Measurements from ENCODE around the gene CLN6.

Gene CLN6

GRCh38 chr15:68275165-68275746 is 45.7 kb upstream of the CLN6 start:
- no peak overlapping the region for H3K4me3 ChIP-seq (ENCODE audit: low read depth, low read length)
- TF ChIP-seq, protein P1, sequence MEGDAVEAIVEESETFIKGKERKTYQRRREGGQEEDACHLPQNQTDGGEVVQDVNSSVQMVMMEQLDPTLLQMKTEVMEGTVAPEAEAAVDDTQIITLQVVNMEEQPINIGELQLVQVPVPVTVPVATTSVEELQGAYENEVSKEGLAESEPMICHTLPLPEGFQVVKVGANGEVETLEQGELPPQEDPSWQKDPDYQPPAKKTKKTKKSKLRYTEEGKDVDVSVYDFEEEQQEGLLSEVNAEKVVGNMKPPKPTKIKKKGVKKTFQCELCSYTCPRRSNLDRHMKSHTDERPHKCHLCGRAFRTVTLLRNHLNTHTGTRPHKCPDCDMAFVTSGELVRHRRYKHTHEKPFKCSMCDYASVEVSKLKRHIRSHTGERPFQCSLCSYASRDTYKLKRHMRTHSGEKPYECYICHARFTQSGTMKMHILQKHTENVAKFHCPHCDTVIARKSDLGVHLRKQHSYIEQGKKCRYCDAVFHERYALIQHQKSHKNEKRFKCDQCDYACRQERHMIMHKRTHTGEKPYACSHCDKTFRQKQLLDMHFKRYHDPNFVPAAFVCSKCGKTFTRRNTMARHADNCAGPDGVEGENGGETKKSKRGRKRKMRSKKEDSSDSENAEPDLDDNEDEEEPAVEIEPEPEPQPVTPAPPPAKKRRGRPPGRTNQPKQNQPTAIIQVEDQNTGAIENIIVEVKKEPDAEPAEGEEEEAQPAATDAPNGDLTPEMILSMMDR (conservative IDR thresholded peaks at IDR 0.05; ENCODE audit: low read depth, low read length) = no peak
- DNase-seq (ENCODE audit: low read depth) = peak; percentile 89

- TF ChIP-seq, protein P1 (conservative IDR thresholded peaks at IDR 0.05; ENCODE audit: low read depth, low read length) = no peak
- no peak overlapping the region for H3K4me3 ChIP-seq (ENCODE audit: low read depth, low read length)
- no peak for DNase-seq (ENCODE audit: low read depth)
Observed at GRCh38 chr15:68274201-68274848, 44.8 kb upstream of the CLN6 start.

GRCh38 chr15:68272721-68273271 is 43.3 kb upstream of the CLN6 start:
- peak; percentile 46 for DNase-seq (ENCODE audit: low read depth)
- TF ChIP-seq, protein P1 (conservative IDR thresholded peaks at IDR 0.05; ENCODE audit: low read depth, low read length) = no peak
- no peak overlapping the region for H3K4me3 ChIP-seq (ENCODE audit: low read depth, low read length)

DNA sequence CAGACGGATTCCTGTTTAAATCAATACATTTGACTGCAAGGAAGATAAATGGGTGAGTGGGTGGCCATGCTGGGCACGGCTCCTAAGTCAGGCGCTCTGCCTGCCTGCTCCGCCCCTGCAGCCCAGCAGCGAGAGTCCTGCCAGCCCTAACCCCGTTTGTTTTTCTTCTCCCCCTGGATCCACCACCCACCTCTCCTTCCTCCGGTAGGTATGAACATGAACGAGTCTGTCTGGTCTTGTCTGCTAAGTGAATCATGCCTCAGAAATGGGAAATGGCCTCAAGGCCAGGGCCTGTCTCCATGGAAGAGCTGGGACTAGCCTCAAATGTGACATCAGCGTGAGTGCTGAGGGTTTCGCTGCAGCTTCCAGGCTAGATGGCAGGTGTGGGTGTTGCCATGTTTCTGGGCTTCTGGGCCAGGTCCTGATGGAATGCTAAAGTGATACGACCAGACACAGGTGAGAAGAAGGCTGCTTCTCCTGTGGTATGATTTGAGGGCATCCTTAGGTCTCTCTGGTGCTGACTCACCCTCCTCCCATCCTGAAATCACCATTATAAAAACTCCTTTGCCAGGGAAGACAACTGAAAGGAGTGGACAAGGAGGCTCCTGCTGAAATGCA is 42.4 kb upstream of the CLN6 start:
- peak; percentile 81 for DNase-seq (ENCODE audit: low read depth)
- TF ChIP-seq, protein P1 (conservative IDR thresholded peaks at IDR 0.05; ENCODE audit: low read depth, low read length) = no peak
- H3K4me3 ChIP-seq (ENCODE audit: low read depth, low read length) = no peak overlapping the region

DNA sequence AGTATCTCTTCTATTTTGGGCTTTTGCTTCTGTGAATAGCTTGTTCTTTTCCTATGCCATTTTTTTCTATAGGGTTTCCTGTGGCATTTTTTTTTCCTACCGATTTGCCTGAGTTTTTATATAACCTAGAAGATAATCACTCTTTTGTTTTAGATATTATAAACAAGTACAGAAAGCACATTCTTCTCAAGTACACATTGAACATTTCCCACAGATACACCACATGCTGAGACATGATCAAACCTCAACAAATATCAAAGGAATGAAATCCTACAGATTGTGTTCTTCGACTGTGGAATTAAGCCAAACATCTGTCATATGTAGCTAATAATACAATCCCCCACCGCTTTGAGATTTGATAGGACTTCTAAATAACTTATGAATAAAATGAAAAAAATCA is 38.9 kb upstream of the CLN6 start:
- TF ChIP-seq, protein P1 (conservative IDR thresholded peaks at IDR 0.05; ENCODE audit: low read depth, low read length) = no peak
- DNase-seq (ENCODE audit: low read depth) = peak; percentile 83
- H3K4me3 ChIP-seq (ENCODE audit: low read depth, low read length) = no peak overlapping the region

- H3K4me3 ChIP-seq (ENCODE audit: low read depth, low read length) = no peak overlapping the region
- TF ChIP-seq, protein P1 (conservative IDR thresholded peaks at IDR 0.05; ENCODE audit: low read depth, low read length) = no peak
- no peak for DNase-seq (ENCODE audit: low read depth)
Observed at GRCh38 chr15:68265674-68266073, 36.1 kb upstream of the CLN6 start.

Data from choroid plexus epithelial cell (primary cell).